NB4 (cell line): ENCODE data around the gene USP9Y.

Source experiments
- CTCF ChIP-seq: IDR thresholded peaks from one replicate; pipeline ENCODE4 v1.5.1; 2012; ENCODE audit warnings: low read depth, low read length
- MAX ChIP-seq: IDR thresholded peaks from 2 replicates; pipeline ENCODE4 v1.6.1; 2011; ENCODE audit warnings: low read depth, low read length
- MYC ChIP-seq: IDR thresholded peaks from 2 replicates; pipeline ENCODE4 v1.6.1; 2011; ENCODE audit warnings: low read depth, low read length
- POLR2A ChIP-seq: IDR thresholded peaks from 2 replicates; pipeline ENCODE4 v1.6.1; 2011; ENCODE audit warnings: mild to moderate bottlenecking; ENCODE audit not compliant: insufficient read length; ENCODE audit errors: extremely low read depth

GRCh38 chrY:12715376-12715775 lies 14.3 kb downstream of the USP9Y start:
- no peak for TF ChIP-seq POLR2A
- no peak for TF ChIP-seq CTCF
- TF ChIP-seq MAX: no peak
- no peak for TF ChIP-seq MYC
